ENCODE measurements around the gene B9D2.
A peak's percentile ranks its signal among the peaks of the same experiment; 100 is the strongest.
"Not testable (repeated sequence)": the region's sequence is repeated elsewhere in the genome, so short reads cannot be mapped to it uniquely, and the experiment has no call there.

The B9D2 gene, protein sequence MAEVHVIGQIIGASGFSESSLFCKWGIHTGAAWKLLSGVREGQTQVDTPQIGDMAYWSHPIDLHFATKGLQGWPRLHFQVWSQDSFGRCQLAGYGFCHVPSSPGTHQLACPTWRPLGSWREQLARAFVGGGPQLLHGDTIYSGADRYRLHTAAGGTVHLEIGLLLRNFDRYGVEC

DNA sequence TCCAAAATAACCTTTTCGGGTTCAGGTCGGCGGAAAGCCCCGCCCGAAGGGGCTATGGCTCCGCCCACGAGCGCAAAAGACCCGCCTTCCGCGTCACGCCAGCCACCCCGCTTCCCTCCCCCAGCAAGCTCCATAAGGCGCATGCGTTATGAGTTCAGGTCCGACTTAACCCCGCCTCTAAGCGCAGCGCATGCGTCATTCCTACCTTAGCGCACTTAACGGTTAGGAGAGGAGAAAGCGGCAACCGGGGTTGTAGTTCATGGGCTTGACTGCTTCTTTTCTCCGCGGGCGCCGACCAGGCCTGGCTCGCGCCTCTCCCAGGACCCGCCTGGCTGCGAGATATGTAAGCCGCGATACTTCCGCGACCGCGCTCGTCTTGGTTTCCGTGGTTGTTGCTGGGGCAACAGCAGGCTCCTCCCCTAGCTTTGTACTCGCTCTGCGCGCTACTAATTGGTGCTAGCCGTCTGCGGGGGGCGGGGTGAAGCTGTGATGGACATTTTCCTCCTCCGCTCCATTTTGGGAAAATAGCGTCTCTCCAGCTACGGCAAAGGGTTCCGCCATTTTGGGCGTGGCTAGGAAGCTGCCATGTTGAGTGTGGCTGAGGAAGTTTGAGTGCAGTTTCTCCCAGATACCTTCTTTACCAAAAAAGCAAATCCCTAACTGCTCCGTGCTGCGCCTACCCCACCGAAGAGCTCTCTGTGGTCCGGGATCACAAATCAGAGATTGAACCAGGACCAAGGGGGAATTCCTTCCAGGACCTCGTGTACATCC is at the start of gene B9D2:
Gene B9D2, minus strand, starts transcription at position 397 of the 771 bp plus-strand sequence. CDS start 630 bp downstream, outside the sequence.
- peak; percentile 95 for DNase-seq (ENCODE audit: low read depth in 2 of 2)

DNA sequence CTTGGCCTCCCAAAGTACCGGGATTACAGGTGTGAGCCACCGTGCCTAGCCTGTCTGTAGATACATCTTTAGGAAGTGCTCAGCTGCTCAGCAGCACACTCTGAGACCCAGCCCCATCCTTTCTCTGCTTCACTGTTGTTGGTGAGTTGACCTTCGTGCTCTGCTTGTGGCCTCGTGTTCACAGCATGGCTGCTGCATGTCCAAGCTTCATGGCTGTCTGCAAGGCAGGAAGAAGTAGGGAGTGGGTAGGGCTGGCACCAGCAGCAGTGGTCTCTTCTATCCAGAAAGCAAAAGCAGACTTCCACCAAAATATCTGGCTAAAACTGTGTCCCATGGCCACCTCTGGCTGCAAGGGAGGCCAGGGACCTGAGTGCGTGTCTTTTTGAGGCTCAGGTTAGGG is 49.0 kb upstream of the B9D2 start:
- DNase-seq (ENCODE audit: low read depth in 2 of 2), result no peak

DNA sequence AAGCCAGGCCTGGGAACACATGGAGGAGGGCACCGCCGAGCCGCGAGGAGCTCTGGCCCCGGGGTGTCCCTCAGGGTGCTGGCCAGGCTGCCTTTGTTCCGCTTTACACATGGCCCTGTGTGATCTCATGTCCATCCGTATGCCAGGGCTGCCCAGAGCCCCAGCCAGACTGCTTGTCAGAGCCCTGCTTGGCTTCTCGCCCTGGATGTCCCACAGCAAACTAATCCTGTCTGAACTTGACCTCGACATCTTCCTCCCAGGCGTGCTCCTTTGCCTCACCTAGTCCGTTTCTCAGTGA is 48.0 kb upstream of the B9D2 start:
- no peak for DNase-seq (ENCODE audit: low read depth in 2 of 2)

DNA sequence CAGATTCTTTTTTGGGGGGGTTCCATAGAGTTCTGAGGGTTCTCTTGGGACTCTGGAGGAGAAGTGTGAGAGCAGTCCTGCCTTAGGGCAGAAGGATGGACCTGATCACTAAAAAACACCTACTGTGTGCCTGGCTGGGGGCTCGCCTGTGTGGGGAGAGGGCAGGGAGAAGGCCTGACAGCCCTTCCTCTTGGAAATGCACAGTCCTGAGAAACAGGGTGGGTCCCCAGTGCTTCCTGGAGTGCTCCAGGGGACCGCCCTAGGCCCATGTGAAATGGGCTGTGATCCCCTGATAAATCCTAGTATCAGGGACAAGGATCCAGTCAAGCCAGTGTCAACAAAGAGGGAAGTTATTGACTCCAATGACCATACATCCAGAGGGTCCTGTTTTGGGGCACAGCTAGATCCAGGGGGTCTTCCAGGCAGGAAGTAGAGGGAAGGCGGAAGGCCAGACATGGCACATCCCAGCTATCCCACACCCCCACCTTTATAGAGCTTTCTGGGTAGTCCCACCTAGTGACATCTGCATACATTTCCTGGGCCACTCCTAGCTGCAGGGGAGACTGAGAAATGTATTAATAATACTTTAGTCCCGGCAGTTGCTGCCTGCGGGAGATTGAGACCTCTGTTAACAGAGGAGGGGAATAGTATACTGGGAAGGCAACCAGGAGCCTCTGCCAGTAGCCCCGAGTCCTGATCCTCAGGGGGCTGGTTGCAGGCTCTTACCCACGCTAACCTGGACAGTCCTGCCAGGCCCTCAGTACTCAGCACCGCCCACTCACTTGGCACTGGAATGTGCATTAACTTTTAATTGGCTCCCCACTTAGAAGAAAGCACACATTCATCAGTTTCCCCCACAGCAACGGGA is 47.4 kb upstream of the B9D2 start:
- no peak for DNase-seq (ENCODE audit: low read depth in 2 of 2)

DNA sequence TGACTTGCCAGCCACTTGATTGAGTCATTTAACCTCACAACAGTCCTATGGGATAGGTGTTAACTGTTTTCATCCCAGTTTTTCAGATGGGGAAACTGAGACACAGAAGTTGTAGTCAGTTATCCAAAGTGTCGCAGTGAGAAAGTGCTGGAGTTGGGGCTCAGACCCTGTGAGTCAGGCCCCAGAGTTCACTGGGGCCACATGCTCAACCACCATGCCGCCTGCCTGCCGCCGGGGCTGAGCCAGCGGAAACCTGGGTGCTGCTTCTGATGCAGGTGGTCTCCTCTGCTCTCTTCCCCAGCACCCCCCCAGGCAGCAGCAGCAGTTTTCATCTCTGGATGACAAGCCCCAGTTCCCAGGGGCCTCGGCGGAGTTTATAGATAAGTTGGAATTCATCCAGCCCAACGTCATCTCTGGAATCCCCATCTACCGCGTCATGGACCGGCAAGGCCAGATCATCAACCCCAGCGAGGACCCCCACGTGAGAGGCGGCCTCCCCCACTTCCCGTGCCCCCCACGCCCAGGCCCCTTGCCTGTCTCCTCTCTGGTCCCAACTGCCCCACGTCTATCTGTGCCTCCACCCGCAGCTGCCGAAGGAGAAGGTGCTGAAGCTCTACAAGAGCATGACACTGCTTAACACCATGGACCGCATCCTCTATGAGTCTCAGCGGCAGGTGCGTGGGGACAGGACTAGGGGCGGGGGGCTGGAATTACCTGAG is 46.5 kb upstream of the B9D2 start:
- no peak for DNase-seq (ENCODE audit: low read depth in 2 of 2)

DNA sequence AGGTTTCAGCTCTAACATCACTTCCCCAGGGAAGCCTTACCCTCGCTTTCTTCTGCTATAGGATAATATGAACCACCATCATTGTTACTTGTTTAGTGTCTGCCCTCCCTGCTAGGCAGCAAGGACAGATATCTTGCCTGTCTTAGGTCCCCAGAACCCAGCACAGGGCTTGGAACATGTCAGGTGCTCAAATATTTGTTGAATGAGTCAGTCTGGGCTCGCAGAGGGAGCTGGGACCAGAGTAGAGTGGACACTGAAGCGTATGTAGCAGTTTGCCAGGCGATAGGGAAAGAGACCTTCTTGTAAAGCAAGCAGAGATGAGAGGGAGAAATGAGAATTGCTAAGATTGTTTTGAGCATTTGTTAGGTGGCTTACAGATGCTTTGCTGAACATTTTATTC is 45.3 kb upstream of the B9D2 start:
- DNase-seq (ENCODE audit: low read depth in 2 of 2), result no peak

DNA sequence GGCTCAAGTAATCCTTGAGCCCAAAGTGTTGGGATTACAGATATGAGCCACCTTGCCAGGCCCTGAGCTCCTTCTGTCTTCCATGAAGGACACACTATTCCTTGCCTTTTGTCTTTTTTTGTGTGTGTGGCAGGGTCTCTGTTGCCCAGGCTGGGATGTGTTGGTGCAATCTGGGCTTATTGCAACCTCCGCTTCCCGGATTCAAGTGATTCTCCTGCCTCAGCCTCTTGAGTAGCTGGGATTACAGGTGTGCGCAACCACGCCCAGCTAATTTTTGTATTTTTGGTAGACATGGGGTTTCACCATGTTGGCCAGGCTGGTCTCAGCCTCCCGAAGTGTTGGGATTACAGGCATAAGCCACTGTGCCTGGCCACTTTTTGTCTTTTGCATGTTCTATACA is 44.9 kb upstream of the B9D2 start:
- DNase-seq (ENCODE audit: low read depth in 2 of 2), result not testable (repeated sequence)

DNA sequence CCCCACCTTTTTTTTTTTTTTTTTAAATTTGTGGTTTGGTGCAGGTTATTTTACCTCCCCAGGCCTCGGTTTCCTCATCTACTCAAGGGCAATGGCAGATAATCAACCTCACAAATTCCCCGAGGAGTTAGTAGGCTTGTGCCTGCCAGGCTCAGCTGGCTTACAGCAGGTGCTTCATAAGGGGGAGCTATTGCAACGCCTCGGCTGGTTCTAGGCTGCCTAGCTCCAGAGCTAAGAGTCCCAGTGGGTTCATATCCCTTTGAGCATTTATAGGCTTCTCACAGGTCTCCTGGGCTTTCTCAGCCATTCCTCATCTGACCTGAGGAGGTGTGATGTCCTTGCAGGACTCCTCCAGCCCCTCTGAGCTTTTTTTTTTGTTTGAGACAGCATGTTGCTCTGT is 44.3 kb upstream of the B9D2 start:
- DNase-seq (ENCODE audit: low read depth in 2 of 2), result no peak

DNA sequence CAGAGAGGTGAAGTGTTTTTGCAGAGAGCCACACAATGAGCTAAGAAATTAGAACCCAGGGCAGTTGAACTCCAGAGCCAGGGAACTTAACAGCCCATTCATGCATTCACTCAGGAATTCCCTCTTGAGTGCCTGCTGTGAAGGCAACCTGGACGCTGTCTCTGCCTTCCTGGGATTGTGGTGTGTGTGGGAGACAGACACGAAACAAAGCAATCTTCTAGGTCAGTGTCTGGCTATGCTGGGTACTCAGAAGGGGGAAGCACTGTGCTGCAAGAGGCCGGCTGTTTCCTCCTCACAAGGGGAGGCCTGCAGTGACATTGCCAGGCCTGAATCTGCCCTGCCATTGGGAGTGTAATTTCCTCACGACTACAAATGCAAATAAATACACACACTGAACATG is 43.3 kb upstream of the B9D2 start:
- DNase-seq (ENCODE audit: low read depth in 2 of 2), result no peak

DNA sequence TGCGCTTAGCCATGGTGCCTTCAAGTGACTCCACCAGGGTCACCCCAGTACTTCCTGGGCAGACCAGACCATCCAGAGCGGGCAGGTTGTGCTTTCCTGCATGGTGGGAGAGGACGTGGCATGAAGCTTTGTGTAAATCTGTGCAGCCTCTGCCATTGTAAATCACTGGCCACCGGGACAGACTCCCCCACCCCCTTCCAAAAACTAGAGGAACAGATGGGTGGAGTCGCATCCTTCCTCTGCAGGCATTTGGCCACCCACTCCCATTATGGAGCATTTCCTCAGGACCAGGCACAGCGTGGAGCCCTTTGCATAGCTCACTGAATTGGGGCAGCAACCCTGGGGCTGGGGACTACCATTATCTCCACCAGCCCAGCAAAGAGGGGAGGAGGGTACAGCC is 41.8 kb upstream of the B9D2 start:
- no peak for DNase-seq (ENCODE audit: low read depth in 2 of 2)

DNA sequence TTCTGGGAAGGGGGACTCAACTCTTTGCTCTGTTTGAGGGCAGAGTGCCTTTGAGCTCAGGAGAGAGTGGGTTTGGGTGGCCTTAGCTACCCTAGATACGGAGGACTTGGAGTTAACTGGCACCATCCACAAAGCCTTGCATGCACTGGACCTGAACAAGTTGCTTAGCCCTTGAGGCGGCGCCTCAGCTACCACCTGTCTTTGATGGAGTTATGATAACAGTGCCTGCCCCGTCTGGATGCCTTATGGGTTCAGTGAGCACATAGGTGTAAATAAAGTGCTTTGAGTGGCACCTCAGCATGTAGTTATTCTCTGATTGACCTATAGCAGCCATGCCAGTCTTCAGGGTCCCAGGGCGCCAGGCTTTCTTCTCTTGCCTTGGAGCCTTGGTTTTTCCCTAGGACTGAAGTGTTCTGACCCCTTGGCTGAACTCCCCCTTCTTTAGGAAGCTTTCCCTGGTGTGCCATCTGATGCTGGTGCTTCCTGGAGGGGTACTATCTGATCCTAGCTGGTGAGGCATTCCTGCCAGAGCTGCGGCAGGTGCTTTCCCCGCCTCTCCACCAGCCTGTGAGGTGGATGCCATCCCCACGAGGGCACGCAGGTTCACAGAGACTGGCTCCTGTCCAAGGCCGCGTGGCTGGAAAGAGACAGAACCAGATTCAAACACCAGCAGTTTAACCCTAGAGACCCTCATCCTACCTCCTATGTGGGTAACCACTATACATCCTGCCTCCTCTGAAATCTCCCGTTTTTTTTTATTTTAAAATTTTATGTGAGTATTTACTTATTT is 39.4 kb upstream of the B9D2 start:
- DNase-seq (ENCODE audit: low read depth in 2 of 2), result no peak

DNA sequence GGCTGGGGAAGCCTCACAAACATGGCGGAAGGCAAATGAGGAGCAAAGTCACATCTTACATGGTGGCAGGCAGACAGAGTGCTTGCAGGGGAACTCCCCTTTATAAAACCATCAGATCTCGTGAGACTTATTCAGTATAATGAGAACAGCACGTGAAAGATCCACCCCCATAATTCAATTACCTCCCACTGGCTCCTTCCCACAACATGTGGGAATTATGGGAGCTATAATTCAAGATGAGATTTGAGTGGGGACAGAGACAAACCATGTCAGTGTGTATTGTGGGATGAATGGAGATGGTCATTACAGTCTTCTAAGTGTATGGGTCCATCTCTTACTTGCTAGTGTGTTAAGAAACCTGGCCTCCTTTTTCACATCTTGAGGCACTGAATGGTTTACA is 38.1 kb upstream of the B9D2 start:
- DNase-seq (ENCODE audit: low read depth in 2 of 2), result no peak

DNA sequence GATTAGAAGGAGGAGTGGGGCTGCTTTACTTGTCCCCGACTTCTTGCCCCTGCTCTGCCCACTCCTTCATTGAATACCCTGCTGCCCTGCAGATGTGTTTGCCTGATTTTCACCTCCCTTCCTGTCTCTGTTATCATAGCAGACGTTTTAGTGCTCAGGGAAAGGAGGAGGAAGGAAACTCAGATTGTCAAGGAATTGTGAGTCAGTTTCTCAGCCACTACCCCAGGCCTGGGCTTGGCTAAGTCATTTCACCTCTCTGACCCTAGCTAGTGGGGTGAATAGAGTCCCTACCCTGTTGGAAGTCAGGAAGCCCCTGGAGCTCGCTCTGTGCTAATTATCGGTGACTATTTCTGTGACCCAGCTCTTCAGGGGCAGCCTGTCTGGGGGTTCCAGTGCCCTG is 37.5 kb upstream of the B9D2 start:
- DNase-seq (ENCODE audit: low read depth in 2 of 2), result no peak

DNA sequence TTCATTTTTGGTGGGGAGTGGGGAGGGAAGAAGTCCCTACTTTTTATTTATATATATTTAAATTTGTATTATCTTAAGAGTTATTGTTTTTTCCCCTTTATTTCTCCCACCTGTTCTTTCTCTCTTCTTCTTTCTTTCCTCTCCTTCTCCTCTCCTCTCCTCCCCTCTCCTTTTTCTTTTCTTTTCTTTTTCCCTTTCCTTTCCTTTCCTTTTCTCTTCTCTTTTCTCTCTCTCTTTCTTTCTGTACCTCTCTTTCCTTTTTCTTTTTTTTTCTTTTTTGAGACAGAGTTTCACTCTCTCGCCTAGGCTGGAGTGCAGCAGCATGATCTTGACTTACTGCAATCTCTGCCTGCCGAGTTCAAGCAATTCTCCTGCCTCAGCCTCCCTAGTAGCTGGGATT is 35.6 kb upstream of the B9D2 start:
- DNase-seq (ENCODE audit: low read depth in 2 of 2), result no peak

DNA sequence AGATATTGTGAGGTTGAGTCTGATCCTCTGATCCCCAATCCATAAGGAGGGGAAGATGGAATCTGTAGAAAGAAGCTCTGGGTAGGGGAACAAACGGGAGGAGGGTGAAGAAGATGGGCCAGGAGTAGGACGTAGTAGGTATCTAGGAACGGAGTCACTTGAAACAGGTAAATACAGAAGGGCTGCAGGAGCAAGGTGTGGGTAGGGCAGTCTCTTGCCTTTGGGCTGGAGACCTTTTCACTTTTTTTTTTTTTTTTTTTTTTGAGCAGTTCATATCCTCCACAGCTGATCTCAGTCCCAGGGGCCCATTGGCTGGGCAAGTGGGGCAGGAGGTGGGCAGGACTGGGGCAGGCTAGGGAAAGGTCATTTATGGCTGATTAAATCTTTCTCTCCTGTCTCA is 35.1 kb upstream of the B9D2 start:
- no peak for DNase-seq (ENCODE audit: low read depth in 2 of 2)

DNA sequence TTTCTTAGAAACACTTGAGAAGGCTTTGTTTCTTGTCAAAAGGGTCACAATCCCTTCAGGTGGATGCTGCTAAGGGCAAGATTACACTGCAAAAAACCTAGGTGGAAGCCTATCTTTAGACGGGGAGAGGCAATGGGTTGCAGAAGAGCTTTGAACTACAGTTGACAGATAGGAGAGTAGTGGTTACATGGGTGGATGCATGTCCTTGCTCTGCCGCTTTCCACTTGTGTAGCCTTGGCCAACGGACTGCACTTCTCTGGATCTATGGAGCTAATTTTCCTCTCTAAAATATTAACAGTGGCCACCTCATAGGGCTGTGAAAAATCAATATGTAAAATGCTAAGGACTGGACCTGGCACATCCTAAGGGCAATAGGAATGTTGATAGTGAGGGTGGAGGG is 34.6 kb upstream of the B9D2 start:
- DNase-seq (ENCODE audit: low read depth in 2 of 2), result no peak

DNA sequence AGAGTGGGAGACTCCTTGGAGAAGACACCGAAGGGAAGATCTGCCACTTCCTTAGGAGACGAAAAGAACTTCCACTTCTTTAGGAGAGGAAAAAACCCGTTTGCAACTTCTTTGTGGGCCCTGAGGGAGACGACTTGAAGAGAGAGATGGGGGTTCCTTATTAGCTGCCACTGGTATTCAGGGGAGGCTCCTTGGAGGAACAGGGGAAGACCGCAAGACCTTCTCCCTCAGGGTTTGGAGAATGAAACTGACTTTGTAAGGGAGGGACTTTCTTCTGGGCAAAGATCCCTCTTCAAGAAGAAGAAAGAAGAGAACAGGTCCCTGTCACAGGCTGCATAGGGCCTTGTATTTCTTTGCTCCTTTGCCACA is 34.1 kb upstream of the B9D2 start:
- DNase-seq (ENCODE audit: low read depth in 2 of 2), result no peak

DNA sequence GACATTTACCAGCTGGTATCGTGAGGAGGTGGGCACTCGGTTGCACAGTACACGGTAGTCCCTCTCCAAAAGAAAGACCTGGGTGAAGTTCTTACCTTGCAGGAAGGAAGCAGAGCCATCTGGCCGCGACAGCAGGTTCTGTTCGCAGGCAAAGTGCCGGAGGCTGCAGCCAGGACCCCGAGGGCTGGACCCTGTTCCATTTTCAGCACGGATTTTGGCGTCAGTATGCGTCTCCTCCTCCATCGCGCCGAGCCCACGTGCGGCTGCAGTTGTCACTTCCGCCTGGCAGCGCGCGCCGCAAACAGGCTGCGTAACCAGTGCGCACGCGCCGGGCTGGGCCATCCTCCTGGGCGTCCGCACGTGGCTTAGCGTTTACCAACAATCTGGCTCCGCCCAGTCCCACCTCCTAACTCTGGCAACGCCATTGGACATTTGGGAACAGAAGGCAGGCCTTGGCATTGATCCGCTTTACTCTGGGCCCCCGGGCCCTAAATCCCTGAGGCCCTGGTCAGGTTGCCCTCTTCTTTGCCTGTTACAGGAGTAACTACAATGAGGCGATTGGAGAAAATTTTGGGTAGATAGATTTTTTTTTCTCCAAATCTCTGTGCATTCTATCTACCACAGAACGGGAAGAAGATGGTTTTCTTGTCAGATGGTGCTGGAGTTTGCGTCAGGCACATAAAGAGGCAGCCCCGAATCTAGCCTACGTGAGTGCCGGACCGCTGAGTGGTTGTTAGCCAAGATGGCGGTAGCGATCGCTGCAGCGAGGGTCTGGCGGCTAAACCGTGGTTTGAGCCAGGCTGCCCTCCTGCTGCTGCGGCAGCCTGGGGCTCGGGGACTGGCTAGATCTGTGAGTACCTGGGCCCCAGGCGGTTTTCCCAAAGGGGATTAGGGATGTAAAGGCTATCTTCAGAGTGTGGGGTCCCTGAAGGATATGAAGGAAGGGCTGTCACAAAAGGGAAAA is 33.4 kb upstream of the B9D2 start, which contains the start of the genes BCKDHA and EXOSC5:
Gene BCKDHA, plus strand, starts transcription at position 733 of the 964 bp plus-strand sequence. Its CDS starts 10 bp downstream, at position 743.
Gene EXOSC5, minus strand, starts transcription at position 274 of the 964 bp plus-strand sequence. Its CDS starts 31 bp downstream, at position 243.
- DNase-seq (ENCODE audit: low read depth in 2 of 2), result peak; percentile 100

DNA sequence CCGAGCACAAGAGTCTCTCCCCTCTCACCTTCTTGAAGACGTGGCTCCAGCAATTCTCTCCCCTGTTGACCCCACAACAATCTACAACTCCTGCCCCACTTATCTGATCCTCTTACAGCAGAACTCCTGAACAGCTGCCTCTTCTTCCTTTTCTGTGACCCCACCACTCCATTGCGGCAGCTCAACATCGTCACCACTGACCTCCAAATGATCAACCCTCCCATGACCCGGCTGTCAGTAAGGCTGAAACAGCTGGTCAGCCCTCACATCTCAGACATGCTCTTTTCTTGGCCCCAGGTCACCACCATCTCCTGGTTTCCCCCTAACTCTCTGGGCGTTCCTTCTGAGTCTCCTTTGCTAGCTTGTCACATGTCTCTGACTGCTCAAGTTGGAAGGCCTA is 31.4 kb upstream of the B9D2 start:
- DNase-seq (ENCODE audit: low read depth in 2 of 2), result no peak

DNA sequence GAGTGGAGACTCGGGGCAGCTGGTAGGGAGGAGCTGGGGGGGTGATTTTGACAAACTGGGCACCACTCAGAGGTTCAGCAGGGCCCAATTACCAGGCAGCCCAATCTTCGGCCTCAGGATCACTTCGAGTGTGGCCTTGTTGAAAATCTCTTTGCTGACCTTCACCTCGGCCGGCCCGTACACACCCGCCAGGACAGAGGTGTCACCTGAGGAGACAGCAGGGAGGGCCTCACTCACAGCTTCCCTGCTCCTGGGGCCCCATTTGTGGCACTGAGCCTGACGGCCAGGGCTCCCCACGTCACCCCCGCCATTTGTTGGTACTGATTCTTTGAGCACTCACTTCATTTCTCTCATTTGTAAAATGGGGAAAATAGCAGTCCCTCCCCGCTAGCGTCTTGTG is 28.8 kb upstream of the B9D2 start:
- DNase-seq (ENCODE audit: low read depth in 2 of 2), result no peak

All from fibroblast of skin of left biceps (primary cell).